OCI-LY3 (cell line): ENCODE data around the gene SYNJ1.

ENCODE experiments used
- H2AFZ ChIP-seq: fragments of 200-600, 300-600 bp; shearing (Covaris generic); 2 replicates; pipeline ENCODE4 v1.6.0; 2014; ENCODE audit warnings: antibody characterized with exemption, low read depth, low read length
- H3K27ac ChIP-seq: fragments of 200-600, 300-600 bp; sonication (generic); 2 replicates; pipeline ENCODE4 v1.5.1; 2014; ENCODE audit warnings: mild to moderate bottlenecking, low read length, moderate library complexity, mixed read lengths
- H3K27me3 ChIP-seq: fragments of 200-600, 300-600 bp; sonication (generic); 2 replicates; pipeline ENCODE4 v1.6.1; 2014; ENCODE audit warnings: low read depth, low read length, mixed read lengths
- H3K36me3 ChIP-seq: fragments of 200-600, 300-600 bp; sonication (generic); replicated peaks from 2 replicates; pipeline ENCODE3; 2014; ENCODE audit warnings: low read depth, low read length, mixed read lengths
- H3K4me1 ChIP-seq: fragments of 300-600, 200-600 bp; sonication (generic); 2 replicates; pipeline ENCODE4 v1.6.1; 2014; ENCODE audit warnings: low read length, mixed read lengths
- H3K4me2 ChIP-seq: fragments of 200-600, 300-600 bp; sonication (generic); 2 replicates; pipeline ENCODE4 v1.6.1; 2014; ENCODE audit warnings: low read length, mixed read lengths
- H3K4me3 ChIP-seq: fragments of 300-600, 200-600 bp; sonication (generic); 2 replicates; pipeline ENCODE4 v1.5.1; 2014; ENCODE audit warnings: antibody characterized with exemption, mild to moderate bottlenecking, low read length, moderate library complexity
- H3K79me2 ChIP-seq: fragments of 300-600, 200-600 bp; shearing (Covaris generic); 2 replicates; pipeline ENCODE4 v1.6.1; 2014; ENCODE audit warnings: mild to moderate bottlenecking, low read length, mixed read lengths
- H3K9ac ChIP-seq: fragments of 300-600, 200-600 bp; shearing (Covaris generic); 2 replicates; pipeline ENCODE4 v1.6.0; 2014; ENCODE audit warnings: mild to moderate bottlenecking, low read length, moderate library complexity
- H3K9me3 ChIP-seq: fragments of 200-600, 300-600 bp; shearing (Covaris generic); 2 replicates; pipeline ENCODE4 v1.6.1; 2014; ENCODE audit warnings: low read length, mixed read lengths; ENCODE audit not compliant: insufficient read depth
- H4K20me1 ChIP-seq: fragments of 200-600, 300-600 bp; sonication (generic); 2 replicates; pipeline ENCODE4 v1.6.1; 2016; ENCODE audit warnings: low read length, mixed read lengths; ENCODE audit not compliant: insufficient read depth
- CTCF ChIP-seq: fragments of 200-600, 300-600 bp; sonication (generic); IDR thresholded peaks from 2 replicates; pipeline ENCODE4 v1.5.1; 2014; ENCODE audit warnings: antibody characterized with exemption, low read length, low read depth
- EZH2phosphoT487 ChIP-seq: fragments of 200-600 bp; shearing (Covaris generic); IDR thresholded peaks from 2 replicates; pipeline ENCODE4 v1.6.1; 2018; ENCODE audit warnings: antibody characterized with exemption, mixed run types, low read depth

SYNJ1 gene

GRCh38 chr21:32587120-32587519, 140.7 kb downstream of the SYNJ1 start:
- Histone ChIP-seq H4K20me1 (no peaks in the 10 kb centered on the region), H2AFZ (no peak overlapping the region), H3K4me2 (no peak overlapping the region), H3K27ac (no peak overlapping the region), H3K9me3 (no peaks in the 10 kb centered on the region), H3K79me2 (no peaks in the 10 kb centered on the region), H3K9ac (no peak overlapping the region), H3K36me3 (no peaks in the 10 kb centered on the region), H3K4me3 (no peak overlapping the region), H3K4me1 (no peaks in the 10 kb centered on the region), H3K27me3 (no peaks in the 10 kb centered on the region)
- TF ChIP-seq EZH2phosphoT487 (no peak), CTCF (no peak)

- Histone ChIP-seq H3K27me3 (no peaks in the 10 kb centered on the region), H3K4me2 (no peak overlapping the region), H3K9me3 (no peaks in the 10 kb centered on the region), H3K4me3 (no peak overlapping the region), H3K36me3 (no peaks in the 10 kb centered on the region), H3K79me2 (no peaks in the 10 kb centered on the region), H4K20me1 (no peaks in the 10 kb centered on the region), H2AFZ (no peak overlapping the region), H3K9ac (no peak overlapping the region), H3K27ac (no peak overlapping the region), H3K4me1 (no peaks in the 10 kb centered on the region)
- TF ChIP-seq EZH2phosphoT487 (no peak), CTCF (no peak)
Observed at GRCh38 chr21:32585970-32586369, 141.8 kb downstream of the SYNJ1 start.

GRCh38 chr21:32585042-32585710, 142.6 kb downstream of the SYNJ1 start, which contains the start of gene TCP10L:
TCP10L (minus strand) TSS chr21:32585523; CDS start chr21:32584304, 1,219 bp downstream.
- H3K36me3 ChIP-seq, result no peaks in the 10 kb centered on the region
- H3K9ac ChIP-seq, result no peak within 1 kb of the TSS
- no peaks in the 10 kb centered on the region for H4K20me1 ChIP-seq
- H3K4me3 ChIP-seq, result no peak within 1 kb of the TSS
- no peaks in the 10 kb centered on the region for H3K9me3 ChIP-seq
- H3K27me3 ChIP-seq, result no peaks in the 10 kb centered on the region
- no peak within 1 kb of the TSS for H2AFZ ChIP-seq
- H3K79me2 ChIP-seq, result no peaks in the 10 kb centered on the region
- no peaks in the 10 kb centered on the region for H3K4me1 ChIP-seq
- H3K4me2 ChIP-seq, result no peak within 1 kb of the TSS
- TF ChIP-seq EZH2phosphoT487 (no peak), CTCF (no peak)
- H3K27ac ChIP-seq, result no peak within 1 kb of the TSS

- H3K27ac ChIP-seq, result no peak overlapping the region
- H3K9ac ChIP-seq, result no peak overlapping the region
- TF ChIP-seq EZH2phosphoT487 (no peak), CTCF (no peak)
- H3K4me3 ChIP-seq, result no peak overlapping the region
- H3K9me3 ChIP-seq, result no peaks in the 10 kb centered on the region
- H3K4me1 ChIP-seq, result no peaks in the 10 kb centered on the region
- no peak overlapping the region for H2AFZ ChIP-seq
- H3K36me3 ChIP-seq, result no peaks in the 10 kb centered on the region
- H3K27me3 ChIP-seq, result no peaks in the 10 kb centered on the region
- no peak overlapping the region for H3K4me2 ChIP-seq
- no peaks in the 10 kb centered on the region for H3K79me2 ChIP-seq
- H4K20me1 ChIP-seq, result no peaks in the 10 kb centered on the region
Observed at GRCh38 chr21:32584472-32584871, 143.3 kb downstream of the SYNJ1 start.
